Prostate gland (tissue), 2 donors: ENCODE data around the gene ZNF263. TPM values are rescaled to one million over a fixed set of nuclear protein-coding genes. Genes with fewer than 3 reads are reported as not detected.

Experiments
- DNase-seq: peaks from one replicate; pipeline ENCODE4 v3.0.0-alpha.2; 2019; ENCODE audit warnings: low spot score
- H3K27ac ChIP-seq, 2 donors: fragments of 200-600 bp; sonication (generic); 2 replicates each; pipeline ENCODE4 v1.5.1; 2017 to 2019
- H3K27me3 ChIP-seq: fragments of 200-600 bp; sonication (generic); replicated peaks from 2 replicates; pipeline ENCODE4 v1.5.1; 2019; ENCODE audit not compliant: insufficient read depth
- H3K36me3 ChIP-seq, 2 donors: fragments of 200-600 bp; sonication (generic); 1 replicate in 1 of 2; 2 replicates in 1 of 2; pipeline versions ENCODE4 v1.5.1 to v1.8.1; 2017 to 2019
- H3K4me1 ChIP-seq: fragments of 200-600 bp; sonication (generic); replicated peaks from 2 replicates; pipeline ENCODE4 v1.5.1; 2019
- H3K4me3 ChIP-seq, 2 donors: fragments of 200-600 bp; sonication (generic); 2 replicates each; pipeline ENCODE4 v1.5.1; 2017 to 2019
- H3K9me3 ChIP-seq: fragments of 200-600 bp; sonication (generic); 2 replicates; pipeline ENCODE4 v1.5.1; 2017
- CTCF ChIP-seq, 4 experiments: fragments of 200-600 bp in 2 of 4; fragments of 450-650 bp in 2 of 4; sonication (generic) in 2 of 4; IDR thresholded peaks; 1 replicate in 3 of 4; 2 replicates in 1 of 4; pipeline ENCODE4 v1.5.1; 2016 to 2019; ENCODE audit warnings: antibody characterized with exemption in 4 of 4, mild to moderate bottlenecking in 2 of 4, moderate library complexity in 2 of 4
- POLR2A ChIP-seq: fragments of 450-650 bp; IDR thresholded peaks from one replicate; pipeline ENCODE4 v1.6.1; 2016; ENCODE audit warnings: antibody characterized with exemption, mild to moderate bottlenecking
- POLR2AphosphoS5 ChIP-seq: sonication (generic); formaldehyde crosslinking; IDR thresholded peaks from one replicate; pipeline ENCODE4 v1.6.1; 2017; ENCODE audit warnings: antibody characterized with exemption
- WGBS: methylation state at CpG from one replicate; pipeline ENCODE4 v1.1.5; 2018; 5-methylcytosine and 5-hydroxymethylcytosine counted together
- intact Hi-C: fragments of 100-400 bp; cut with DNase I; formaldehyde crosslinking; loops from one replicate; pipeline ENCODE4 v1.14.2; 2022
- total RNA-seq, 2 donors: library from RNA; depleted of rRNA; stranded (reverse); fragments of >200 nt; gene quantifications; one replicate each; pipeline ENCODE4 v1.1.0, GENCODE V29; 2016

The ZNF263 gene
- total RNA-seq, 2 donors from 2014 or later, result 51.2 to 88.8 TPM

GRCh38 chr16:3283543-3284447, 504 bp downstream of the ZNF263 start:
- H3K36me3 ChIP-seq, result peaks cover 6 to 16% of the 10 kb centered on the region in 2 donors
- WGBS, result 3% methylated on average over 56 of the region's 56 CpGs
- no peaks in the 10 kb centered on the region for H3K27me3 ChIP-seq
- TF ChIP-seq POLR2AphosphoS5 (no peak), CTCF (IDR thresholded peaks at IDR 0.05) (no peak), POLR2A (no peak)
- H3K4me1 ChIP-seq, result peaks cover 9% of the 10 kb centered on the region
- peak overlapping the region; percentile 98 to 99 for H3K27ac ChIP-seq
- no peak for DNase-seq
- peak overlapping the region; percentile 86 to 94 for H3K4me3 ChIP-seq
- no peaks in the 10 kb centered on the region for H3K9me3 ChIP-seq
- intact Hi-C loops, result loop anchor here (2.0 to 10.0 kb wide), 3 partner anchors 19 to 221 kb away; partner anchors contain the start of genes CLUAP1, TIGD7 and ZNF75A

GRCh38 chr16:3285131-3285530, 1.8 kb downstream of the ZNF263 start:
- no peak for DNase-seq
- intact Hi-C loops, result loop anchor here (10.0 kb wide), 1 partner anchor 220 kb away; the partner anchor contains the start of gene CLUAP1
- H3K36me3 ChIP-seq, result peaks cover 11 to 28% of the 10 kb centered on the region in 2 donors
- peak overlapping the region in 1 of 2 donors; percentile 94 for H3K4me3 ChIP-seq
- no peak for TF ChIP-seq POLR2AphosphoS5
- no peak for TF ChIP-seq POLR2A
- no peak for TF ChIP-seq CTCF (IDR thresholded peaks at IDR 0.05)
- no peak overlapping the region for H3K27ac ChIP-seq
- no peaks in the 10 kb centered on the region for H3K27me3 ChIP-seq
- H3K9me3 ChIP-seq, result peaks cover 11% of the 10 kb centered on the region
- WGBS, result 80% methylated on average over 6 of the region's 6 CpGs
- H3K4me1 ChIP-seq, result peaks cover 9% of the 10 kb centered on the region

- 98% methylated on average over 16 of the region's 16 CpGs for WGBS
- H3K4me3 ChIP-seq, result no peak overlapping the region
- intact Hi-C loops, result loop anchor here (10.0 kb wide), 1 partner anchor 215 kb away; the partner anchor contains the start of gene CLUAP1
- TF ChIP-seq POLR2AphosphoS5, result no peak
- no peak for TF ChIP-seq CTCF (IDR thresholded peaks at IDR 0.05)
- no peak for TF ChIP-seq POLR2A
- H3K27ac ChIP-seq, result no peak overlapping the region
- H3K36me3 ChIP-seq, result peaks cover 20 to 48% of the 10 kb centered on the region in 2 donors
- DNase-seq, result no peak
- H3K9me3 ChIP-seq, result peaks cover 18% of the 10 kb centered on the region
- peaks cover 1% of the 10 kb centered on the region for H3K4me1 ChIP-seq
- H3K27me3 ChIP-seq, result no peaks in the 10 kb centered on the region
Observed at GRCh38 chr16:3289998-3290673, 6.8 kb downstream of the ZNF263 start.

- H3K36me3 ChIP-seq, result peaks cover 14 to 36% of the 10 kb centered on the region in 2 donors
- H3K27me3 ChIP-seq, result no peaks in the 10 kb centered on the region
- no peak for DNase-seq
- TF ChIP-seq POLR2A (no peak), POLR2AphosphoS5 (no peak), CTCF (IDR thresholded peaks at IDR 0.05) (no peak)
- H3K4me1 ChIP-seq, result no peaks in the 10 kb centered on the region
- intact Hi-C loops, result no loop called here
- peaks cover 18% of the 10 kb centered on the region for H3K9me3 ChIP-seq
- no peak overlapping the region for H3K27ac ChIP-seq
- no peak overlapping the region for H3K4me3 ChIP-seq
- 96% methylated on average over 3 of the region's 3 CpGs for WGBS
Observed at GRCh38 chr16:3292604-3293003, 9.3 kb downstream of the ZNF263 start.
